ENCODE results near the gene GABRG3. TPM values are rescaled to one million over a fixed set of nuclear protein-coding genes. Genes with fewer than 3 reads are reported as not detected.
A peak's percentile ranks its signal among the peaks of the same experiment; 100 is the strongest.

The GABRG3 gene
- total and polyA plus RNA-seq, 9 of the 15 experiments (the other 6 are each of a cell fraction or from before 2014, with no cell fraction given), result 4.0 to 15.1 (median 11.2) TPM

DNA sequence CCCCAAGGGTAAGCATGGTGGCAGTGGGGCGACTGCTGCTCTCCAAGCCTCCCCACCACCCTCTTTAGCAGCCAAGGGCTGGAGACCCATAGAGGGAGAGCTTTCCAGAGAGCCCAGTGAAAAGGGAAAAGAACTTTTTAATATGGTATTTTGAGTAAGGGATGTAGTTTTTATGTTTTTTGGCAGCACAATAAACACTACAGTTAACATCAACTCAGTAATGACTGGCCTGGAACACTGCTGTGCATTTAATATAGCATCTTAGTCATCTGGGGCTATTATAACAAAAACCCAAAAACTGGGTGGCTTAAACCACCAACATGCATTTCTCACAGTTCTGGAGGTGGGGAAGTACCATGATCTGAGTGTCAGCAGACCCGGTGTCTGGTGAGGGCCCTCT is 495.8 kb downstream of the GABRG3 start:
- Histone ChIP-seq H3K27ac (ENCODE audit: extremely low read depth, low read depth, low read length) (no peak overlapping the region), H3K79me2 (ENCODE audit: control insufficient read depth, insufficient read depth, low read length) (no peaks in the 10 kb centered on the region), H4K20me1 (replicated peaks; ENCODE audit: control insufficient read depth, insufficient read depth, low read length) (no peaks in the 10 kb centered on the region), H3K9me1 (ENCODE audit: control insufficient read depth, insufficient read depth, low read length) (no peaks in the 10 kb centered on the region), H3K9ac (ENCODE audit: insufficient read depth in 1 of 2, low read depth in 2 of 2, low read length in 2 of 2) (no peak overlapping the region), H3K4me3 (no peak overlapping the region), H3K36me3 (ENCODE audit: control insufficient read depth, insufficient read depth, low read length) (no peaks in the 10 kb centered on the region), H3K9me3 (replicated peaks; ENCODE audit: control insufficient read depth, insufficient read depth, low read depth, low read length) (no peaks in the 10 kb centered on the region), H2AFZ (ENCODE audit: low read depth, low read length) (no peak overlapping the region), H3K27me3 (ENCODE audit: control insufficient read depth in 2 of 2, insufficient read depth in 2 of 2, low read length in 2 of 2) (no peaks in the 10 kb centered on the region), H3K4me2 (ENCODE audit: insufficient read depth, low read length) (no peak overlapping the region), H3K4me1 (replicated peaks in 1 of 2; ENCODE audit: control insufficient read depth in 2 of 2, insufficient read depth in 2 of 2, low read length in 2 of 2) (peaks cover 0 to 15% of the 10 kb centered on the region in 2 experiments; a peak in 3 of 5 replicates)
- no TSS peak for BruUV-seq (replicated peaks)
- in situ Hi-C loops (cut with MboI), result no loop called here
- DNase-seq (ENCODE audit: extremely low read depth in 1 of 4, low spot score in 3 of 4) (no peak), ATAC-seq (no peak), FAIRE-seq (no peak)
- CTCF ChIA-PET (ENCODE audit: low intra/inter-chr PET ratio), result no interaction called here
- intact Hi-C loops (cut with micrococcal nuclease), result no loop called here
- 41% methylated on average over 2 of the region's 2 CpGs for whole genome bisulfite sequencing (ENCODE audit: insufficient coverage, low coverage, missing lambda C conversion rate)
- POLR2A ChIA-PET, result interaction anchor here (1.1 kb wide), 1 partner anchor 43 kb away, joined by 3 read pairs; no protein-coding TSS in a partner anchor
- TF ChIP-seq BHLHE40 (IDR thresholded peaks at IDR 0.05; ENCODE audit: low read length), result no peak
- no peak for TF ChIP-seq CREBBP (IDR thresholded peaks at IDR 0.05; ENCODE audit: low read depth, low read length)
- no peak for TF ChIP-seq XRCC3 (IDR thresholded peaks at IDR 0.05)
- TF ChIP-seq GTF2F1 (IDR thresholded peaks at IDR 0.05; ENCODE audit: low read depth, low read length), result no peak
- no peak for TF ChIP-seq ZNF764 (CRISPR knock-in tag; IDR thresholded peaks at IDR 0.05; ENCODE audit: low read depth)

DNA sequence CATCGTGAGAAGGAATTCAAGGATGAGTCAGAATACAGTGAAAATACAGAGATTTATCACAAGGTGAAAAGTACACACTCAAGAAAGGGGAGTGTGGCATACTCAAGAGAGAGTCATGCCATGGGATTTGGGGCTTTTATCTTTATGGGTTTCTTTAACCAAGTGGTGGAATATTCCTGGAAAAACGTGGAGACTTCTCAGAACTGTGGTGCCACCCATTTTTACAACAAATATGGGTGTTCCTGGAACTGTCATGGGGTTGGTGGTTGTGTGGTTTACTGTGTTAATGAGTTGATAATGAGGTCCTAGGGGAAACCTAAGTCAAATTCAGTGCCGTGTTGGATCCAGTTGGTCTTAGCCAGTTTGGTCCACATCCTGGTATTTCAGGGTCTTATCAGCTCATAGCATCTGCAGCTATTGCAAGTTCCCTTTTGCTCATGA is 497.2 kb downstream of the GABRG3 start:
- H3K4me1 ChIP-seq (replicated peaks in 1 of 2; ENCODE audit: control insufficient read depth in 2 of 2, insufficient read depth in 2 of 2, low read length in 2 of 2), result peaks cover 0 to 15% of the 10 kb centered on the region in 2 experiments; a peak in 3 of 5 replicates
- no peak overlapping the region for H3K9ac ChIP-seq (ENCODE audit: insufficient read depth in 1 of 2, low read depth in 2 of 2, low read length in 2 of 2)
- no peak overlapping the region for H2AFZ ChIP-seq (ENCODE audit: low read depth, low read length)
- ChIA-PET POLR2A (interaction anchor here (0.6 to 1.3 kb wide), 3 partner anchors 11 to 81 kb away, joined by 3 to 5 read pairs (median 3); no protein-coding TSS in a partner anchor), CTCF (ENCODE audit: low intra/inter-chr PET ratio) (no interaction called here)
- FAIRE-seq (peak; percentile 88), ATAC-seq (peak; percentile 79), DNase-seq (ENCODE audit: extremely low read depth in 1 of 4, low spot score in 3 of 4) (peak in 2 of 4 experiments; percentile 39 to 83)
- no peaks in the 10 kb centered on the region for H3K9me1 ChIP-seq (ENCODE audit: control insufficient read depth, insufficient read depth, low read length)
- no peaks in the 10 kb centered on the region for H3K27me3 ChIP-seq (ENCODE audit: control insufficient read depth in 2 of 2, insufficient read depth in 2 of 2, low read length in 2 of 2)
- in situ Hi-C loops (cut with MboI) (no loop called here), intact Hi-C loops (cut with micrococcal nuclease) (no loop called here)
- no peak overlapping the region for H3K27ac ChIP-seq (ENCODE audit: extremely low read depth, low read depth, low read length)
- no peaks in the 10 kb centered on the region for H4K20me1 ChIP-seq (replicated peaks; ENCODE audit: control insufficient read depth, insufficient read depth, low read length)
- no peak overlapping the region for H3K4me3 ChIP-seq
- H3K79me2 ChIP-seq (ENCODE audit: control insufficient read depth, insufficient read depth, low read length), result no peaks in the 10 kb centered on the region
- no peaks in the 10 kb centered on the region for H3K9me3 ChIP-seq (replicated peaks; ENCODE audit: control insufficient read depth, insufficient read depth, low read depth, low read length)
- WGBS (ENCODE audit: insufficient coverage, low coverage, missing lambda C conversion rate), result 0% methylated on average over 3 of the region's 3 CpGs
- H3K36me3 ChIP-seq (ENCODE audit: control insufficient read depth, insufficient read depth, low read length), result no peaks in the 10 kb centered on the region
- peak overlapping the region; percentile 45; the same call in 1 of the 2 replicates for H3K4me2 ChIP-seq (ENCODE audit: insufficient read depth, low read length)
- BruUV-seq (replicated peaks), result no TSS peak
- TF ChIP-seq, protein P1, sequence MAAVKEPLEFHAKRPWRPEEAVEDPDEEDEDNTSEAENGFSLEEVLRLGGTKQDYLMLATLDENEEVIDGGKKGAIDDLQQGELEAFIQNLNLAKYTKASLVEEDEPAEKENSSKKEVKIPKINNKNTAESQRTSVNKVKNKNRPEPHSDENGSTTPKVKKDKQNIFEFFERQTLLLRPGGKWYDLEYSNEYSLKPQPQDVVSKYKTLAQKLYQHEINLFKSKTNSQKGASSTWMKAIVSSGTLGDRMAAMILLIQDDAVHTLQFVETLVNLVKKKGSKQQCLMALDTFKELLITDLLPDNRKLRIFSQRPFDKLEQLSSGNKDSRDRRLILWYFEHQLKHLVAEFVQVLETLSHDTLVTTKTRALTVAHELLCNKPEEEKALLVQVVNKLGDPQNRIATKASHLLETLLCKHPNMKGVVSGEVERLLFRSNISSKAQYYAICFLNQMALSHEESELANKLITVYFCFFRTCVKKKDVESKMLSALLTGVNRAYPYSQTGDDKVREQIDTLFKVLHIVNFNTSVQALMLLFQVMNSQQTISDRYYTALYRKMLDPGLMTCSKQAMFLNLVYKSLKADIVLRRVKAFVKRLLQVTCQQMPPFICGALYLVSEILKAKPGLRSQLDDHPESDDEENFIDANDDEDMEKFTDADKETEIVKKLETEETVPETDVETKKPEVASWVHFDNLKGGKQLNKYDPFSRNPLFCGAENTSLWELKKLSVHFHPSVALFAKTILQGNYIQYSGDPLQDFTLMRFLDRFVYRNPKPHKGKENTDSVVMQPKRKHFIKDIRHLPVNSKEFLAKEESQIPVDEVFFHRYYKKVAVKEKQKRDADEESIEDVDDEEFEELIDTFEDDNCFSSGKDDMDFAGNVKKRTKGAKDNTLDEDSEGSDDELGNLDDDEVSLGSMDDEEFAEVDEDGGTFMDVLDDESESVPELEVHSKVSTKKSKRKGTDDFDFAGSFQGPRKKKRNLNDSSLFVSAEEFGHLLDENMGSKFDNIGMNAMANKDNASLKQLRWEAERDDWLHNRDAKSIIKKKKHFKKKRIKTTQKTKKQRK (IDR thresholded peaks at IDR 0.05; ENCODE audit: borderline replicate concordance, low read depth, low read length), result no peak
- TF ChIP-seq, protein P2, sequence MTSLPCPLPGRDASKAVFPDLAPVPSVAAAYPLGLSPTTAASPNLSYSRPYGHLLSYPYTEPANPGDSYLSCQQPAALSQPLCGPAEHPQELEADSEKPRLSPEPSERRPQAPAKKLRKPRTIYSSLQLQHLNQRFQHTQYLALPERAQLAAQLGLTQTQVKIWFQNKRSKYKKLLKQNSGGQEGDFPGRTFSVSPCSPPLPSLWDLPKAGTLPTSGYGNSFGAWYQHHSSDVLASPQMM (CRISPR knock-in tag; IDR thresholded peaks at IDR 0.05), result no peak
- TF ChIP-seq, protein P3, sequence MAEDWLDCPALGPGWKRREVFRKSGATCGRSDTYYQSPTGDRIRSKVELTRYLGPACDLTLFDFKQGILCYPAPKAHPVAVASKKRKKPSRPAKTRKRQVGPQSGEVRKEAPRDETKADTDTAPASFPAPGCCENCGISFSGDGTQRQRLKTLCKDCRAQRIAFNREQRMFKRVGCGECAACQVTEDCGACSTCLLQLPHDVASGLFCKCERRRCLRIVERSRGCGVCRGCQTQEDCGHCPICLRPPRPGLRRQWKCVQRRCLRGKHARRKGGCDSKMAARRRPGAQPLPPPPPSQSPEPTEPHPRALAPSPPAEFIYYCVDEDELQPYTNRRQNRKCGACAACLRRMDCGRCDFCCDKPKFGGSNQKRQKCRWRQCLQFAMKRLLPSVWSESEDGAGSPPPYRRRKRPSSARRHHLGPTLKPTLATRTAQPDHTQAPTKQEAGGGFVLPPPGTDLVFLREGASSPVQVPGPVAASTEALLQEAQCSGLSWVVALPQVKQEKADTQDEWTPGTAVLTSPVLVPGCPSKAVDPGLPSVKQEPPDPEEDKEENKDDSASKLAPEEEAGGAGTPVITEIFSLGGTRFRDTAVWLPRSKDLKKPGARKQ (CRISPR knock-in tag; IDR thresholded peaks at IDR 0.05), result no peak

Data from K562 (cell line).